Measurements from ENCODE around the gene ADAM30. TPM values are rescaled to one million over a fixed set of nuclear protein-coding genes. Genes with fewer than 3 reads are reported as not detected.

ADAM30 gene
- total RNA-seq: not detected
- total RNA-seq: 0 reads per million in 2 donors

DNA sequence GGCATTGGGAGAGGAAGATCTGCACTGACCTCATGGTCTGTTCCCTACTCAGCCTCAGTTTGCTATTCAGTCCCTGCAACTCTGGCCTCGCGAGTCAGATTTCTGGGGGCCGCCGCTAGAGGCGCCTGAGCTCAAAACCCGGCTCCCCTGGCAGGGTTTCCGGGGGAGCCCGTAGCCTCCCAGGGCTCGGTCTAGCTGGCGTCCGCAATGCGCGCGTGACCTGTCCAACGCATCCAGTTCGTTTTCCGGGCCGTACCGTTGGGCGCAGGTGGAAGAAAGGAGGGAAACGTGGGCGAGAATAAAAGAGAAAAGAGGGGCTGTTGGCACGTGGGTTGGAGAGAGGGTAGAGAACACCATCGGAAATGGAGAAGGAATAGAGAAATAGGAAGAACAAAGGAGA lies at the start of gene ADAM30:
TSS of gene ADAM30 (minus strand) at position 213 of the 400 bp plus-strand sequence. CDS start at position 34, 179 bp downstream.
- H3K36me3 Mint-ChIP-seq (ENCODE audit: low read depth): no peaks in the 10 kb centered on the region
- DNase-seq (no peak), ATAC-seq (no peak)
- no peak within 1 kb of the TSS for H3K4me3 Mint-ChIP-seq
- no peak within 1 kb of the TSS for H3K27ac Mint-ChIP-seq
- peaks cover 6% of the 10 kb centered on the region for H3K27me3 Mint-ChIP-seq
- no peaks in the 10 kb centered on the region for H3K9me3 ChIP-seq (ENCODE audit: control insufficient read depth, low read length, poor library complexity, severe bottlenecking)
- H3K4me1 Mint-ChIP-seq: peaks cover 13% of the 10 kb centered on the region

DNA sequence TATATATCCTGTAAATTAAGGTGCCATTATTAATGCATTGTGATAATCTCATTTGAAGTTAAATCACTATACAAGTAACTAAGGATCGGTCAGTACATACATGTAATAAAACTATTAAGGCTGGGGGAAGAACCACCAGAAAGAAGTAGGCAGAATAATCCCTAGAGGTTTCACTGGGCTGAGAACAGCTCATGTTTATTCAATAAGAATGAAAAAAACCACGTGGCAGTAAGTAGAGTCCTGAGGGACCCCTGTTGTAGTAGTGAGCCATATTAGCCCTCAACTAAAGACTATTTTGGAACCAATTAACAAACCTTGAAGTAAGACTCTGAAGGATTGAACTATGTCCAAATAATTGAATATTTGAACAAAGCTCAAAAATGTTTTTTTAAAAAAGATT lies 46.9 kb upstream of the ADAM30 start:
- H3K36me3 Mint-ChIP-seq (ENCODE audit: low read depth): peaks cover 2% of the 10 kb centered on the region
- peaks cover 2% of the 10 kb centered on the region for H3K4me1 Mint-ChIP-seq
- ATAC-seq (no peak), DNase-seq (no peak)
- H3K27ac Mint-ChIP-seq: no peak overlapping the region
- H3K4me3 Mint-ChIP-seq: no peak overlapping the region
- H3K9me3 ChIP-seq (ENCODE audit: control insufficient read depth, low read length, poor library complexity, severe bottlenecking): no peaks in the 10 kb centered on the region
- no peaks in the 10 kb centered on the region for H3K27me3 Mint-ChIP-seq

DNA sequence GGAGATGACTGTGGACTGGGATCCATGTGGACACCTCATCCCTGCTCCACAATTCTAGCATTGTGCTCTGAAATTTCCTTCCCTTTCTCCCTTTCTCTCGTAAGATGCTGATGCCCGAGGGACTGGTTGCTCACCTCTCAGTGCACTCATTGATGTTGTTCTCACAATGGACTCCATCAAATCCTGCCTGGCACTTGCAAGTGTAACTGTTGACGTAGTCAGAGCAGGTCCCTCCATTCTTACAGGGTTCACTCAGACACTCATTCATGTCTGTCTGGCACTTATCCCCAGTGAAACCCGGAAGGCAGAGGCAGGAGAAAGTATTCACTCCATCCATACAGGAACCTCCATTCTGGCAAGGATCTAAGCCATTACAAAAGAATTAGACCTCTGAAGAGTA lies 45.1 kb upstream of the ADAM30 start:
- ATAC-seq (no peak), DNase-seq (no peak)
- Mint-ChIP-seq H3K4me1 (peaks cover 2% of the 10 kb centered on the region), H3K4me3 (no peak overlapping the region), H3K36me3 (ENCODE audit: low read depth) (peaks cover 7% of the 10 kb centered on the region), H3K27me3 (no peaks in the 10 kb centered on the region), H3K27ac (peak overlapping the region; percentile 51)
- H3K9me3 ChIP-seq (ENCODE audit: control insufficient read depth, low read length, poor library complexity, severe bottlenecking): no peaks in the 10 kb centered on the region

DNA sequence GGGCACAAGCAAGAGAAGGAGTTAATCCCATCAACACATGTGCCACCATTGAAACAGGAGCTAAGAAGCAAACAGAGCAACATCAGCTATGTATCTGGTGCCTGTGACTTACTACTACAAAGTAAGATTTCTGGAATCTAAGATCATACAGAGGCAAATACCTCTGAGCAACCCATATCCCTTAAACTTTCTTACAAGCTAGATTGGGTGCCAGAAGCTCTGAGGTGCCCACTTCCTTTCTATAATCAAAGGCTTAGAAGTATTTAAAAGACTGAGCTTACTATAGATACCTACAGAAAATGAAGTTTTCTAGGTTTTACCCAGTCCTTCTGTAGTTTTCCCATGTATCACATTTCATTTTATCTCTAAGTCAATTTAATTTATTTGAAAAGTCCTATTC lies 44.4 kb upstream of the ADAM30 start:
- Mint-ChIP-seq H3K27ac (no peak overlapping the region), H3K4me1 (peaks cover under 1% of the 10 kb centered on the region), H3K27me3 (no peaks in the 10 kb centered on the region), H3K36me3 (ENCODE audit: low read depth) (peaks cover 8% of the 10 kb centered on the region), H3K4me3 (no peak overlapping the region)
- ATAC-seq: no peak
- no peaks in the 10 kb centered on the region for H3K9me3 ChIP-seq (ENCODE audit: control insufficient read depth, low read length, poor library complexity, severe bottlenecking)
- DNase-seq: no peak

DNA sequence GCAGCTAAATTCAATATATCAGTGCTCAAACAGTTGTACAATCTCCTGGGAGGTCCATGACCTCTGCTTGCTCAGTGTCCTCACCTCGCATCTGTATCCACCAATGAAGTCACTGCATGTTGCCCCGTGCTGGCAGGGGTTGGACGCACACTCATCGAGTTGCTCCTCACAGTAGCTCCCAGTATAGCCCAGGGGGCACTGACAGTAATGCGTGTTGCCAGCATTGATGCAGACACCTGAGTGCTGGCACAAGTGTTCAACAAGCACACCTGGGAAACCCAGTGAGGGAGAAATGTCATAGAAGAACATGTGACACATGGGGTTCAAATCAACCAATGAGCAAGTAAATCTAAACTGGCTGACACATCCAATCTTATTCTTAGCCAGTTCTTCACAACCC lies 40.9 kb upstream of the ADAM30 start:
- no peak overlapping the region for H3K27ac Mint-ChIP-seq
- ATAC-seq (no peak), DNase-seq (no peak)
- no peaks in the 10 kb centered on the region for H3K9me3 ChIP-seq (ENCODE audit: control insufficient read depth, low read length, poor library complexity, severe bottlenecking)
- H3K36me3 Mint-ChIP-seq (ENCODE audit: low read depth): peaks cover 20% of the 10 kb centered on the region
- no peaks in the 10 kb centered on the region for H3K4me1 Mint-ChIP-seq
- no peak overlapping the region for H3K4me3 Mint-ChIP-seq
- no peaks in the 10 kb centered on the region for H3K27me3 Mint-ChIP-seq

DNA sequence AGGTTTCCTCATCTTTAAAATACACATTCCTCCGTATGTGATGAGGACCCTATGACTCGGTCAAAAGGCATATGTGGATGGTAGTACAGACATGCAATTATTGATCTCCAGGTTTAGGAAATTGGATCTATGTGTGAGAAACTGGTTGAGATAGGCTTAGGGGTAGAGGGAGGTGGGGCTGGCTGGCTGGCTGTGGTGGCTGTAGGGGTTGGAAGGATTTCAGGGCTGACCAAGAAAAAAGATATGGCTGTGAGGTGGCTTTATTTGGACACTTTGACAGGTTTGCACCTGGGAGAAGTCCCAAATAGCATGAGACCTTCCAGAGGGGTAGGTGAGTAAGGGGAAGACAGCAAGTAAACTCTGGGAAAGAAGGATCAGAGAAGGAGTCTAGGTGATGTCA lies 39.6 kb upstream of the ADAM30 start:
- no peak for DNase-seq
- Mint-ChIP-seq H3K4me3 (no peak overlapping the region), H3K27me3 (no peaks in the 10 kb centered on the region), H3K36me3 (ENCODE audit: low read depth) (peaks cover 20% of the 10 kb centered on the region), H3K27ac (no peak overlapping the region), H3K4me1 (no peaks in the 10 kb centered on the region)
- no peaks in the 10 kb centered on the region for H3K9me3 ChIP-seq (ENCODE audit: control insufficient read depth, low read length, poor library complexity, severe bottlenecking)
- ATAC-seq: no peak

DNA sequence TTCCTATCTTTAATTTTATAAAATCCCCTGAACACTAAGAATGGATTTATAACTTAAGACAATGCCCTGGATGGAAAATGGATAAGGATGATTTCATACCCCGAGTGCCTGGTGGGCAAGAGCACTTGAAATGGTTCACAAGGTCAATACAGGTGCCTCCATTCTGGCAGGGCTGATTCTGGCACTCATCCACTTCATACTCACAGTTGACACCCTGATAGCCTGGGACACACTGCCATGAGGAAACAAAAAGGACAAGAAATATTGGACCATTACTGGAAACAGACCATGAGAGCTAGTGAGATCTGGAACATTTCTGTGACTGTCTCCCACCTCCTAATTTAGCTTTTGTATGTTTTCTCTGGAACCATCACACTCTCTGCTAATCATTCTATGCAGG lies 39.1 kb upstream of the ADAM30 start:
- DNase-seq: no peak
- H3K9me3 ChIP-seq (ENCODE audit: control insufficient read depth, low read length, poor library complexity, severe bottlenecking): no peaks in the 10 kb centered on the region
- no peak for ATAC-seq
- Mint-ChIP-seq H3K27me3 (no peaks in the 10 kb centered on the region), H3K36me3 (ENCODE audit: low read depth) (peaks cover 20% of the 10 kb centered on the region), H3K4me3 (no peak overlapping the region), H3K27ac (no peak overlapping the region), H3K4me1 (no peaks in the 10 kb centered on the region)

DNA sequence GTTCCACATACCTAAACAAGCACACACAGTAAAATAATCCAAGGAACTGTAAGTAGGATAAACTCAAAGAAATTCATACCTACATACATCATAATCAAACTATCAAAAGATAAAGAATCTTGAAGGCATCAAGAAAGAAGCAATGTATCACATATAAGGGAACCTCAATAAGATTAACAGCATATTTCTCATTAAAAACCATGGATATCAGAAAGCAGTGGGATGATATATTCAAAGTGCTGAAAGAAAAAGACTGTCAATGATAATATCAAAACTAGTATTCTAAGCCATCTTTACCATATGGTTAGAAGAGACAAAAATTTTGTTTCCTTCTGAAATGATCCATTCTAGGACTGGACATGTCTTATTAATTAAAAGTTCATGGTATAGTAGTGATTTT lies 37.1 kb upstream of the ADAM30 start:
- no peak for ATAC-seq
- H3K27me3 Mint-ChIP-seq: no peaks in the 10 kb centered on the region
- no peak for DNase-seq
- H3K4me1 Mint-ChIP-seq: no peaks in the 10 kb centered on the region
- H3K4me3 Mint-ChIP-seq: no peak overlapping the region
- H3K36me3 Mint-ChIP-seq (ENCODE audit: low read depth): peaks cover 20% of the 10 kb centered on the region
- H3K27ac Mint-ChIP-seq: no peak overlapping the region
- H3K9me3 ChIP-seq (ENCODE audit: control insufficient read depth, low read length, poor library complexity, severe bottlenecking): no peaks in the 10 kb centered on the region

DNA sequence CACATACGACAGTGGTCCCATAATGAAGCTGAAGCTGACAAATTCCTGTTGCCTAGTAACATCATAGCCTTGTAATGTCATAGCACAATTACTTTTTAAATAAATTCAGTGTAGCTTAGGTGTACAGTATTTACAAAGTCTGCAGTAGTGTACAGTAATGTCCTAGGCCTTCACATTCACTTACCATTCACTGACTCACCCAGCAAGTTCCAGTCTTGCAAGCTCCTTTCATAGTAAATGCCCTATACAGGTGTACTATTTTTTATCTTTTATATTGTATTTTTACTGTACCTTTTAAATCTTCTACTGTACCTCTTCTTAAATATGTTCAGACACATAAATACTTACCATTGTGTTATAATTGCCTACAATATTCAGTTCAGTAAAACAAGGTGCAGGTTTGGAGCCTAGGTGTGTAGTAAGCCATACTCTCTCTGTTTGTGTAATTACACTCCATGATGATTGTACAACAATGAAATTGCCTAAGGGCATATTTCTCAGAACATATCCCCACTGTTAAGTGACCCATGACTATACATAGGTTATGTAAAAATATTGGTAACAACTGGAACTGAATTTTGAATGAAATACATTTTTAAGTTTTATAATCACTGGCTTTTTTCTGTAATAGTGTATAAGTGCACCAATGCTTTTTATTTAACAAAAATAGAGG lies 33.5 kb upstream of the ADAM30 start:
- Mint-ChIP-seq H3K27me3 (no peaks in the 10 kb centered on the region), H3K36me3 (ENCODE audit: low read depth) (peaks cover 7% of the 10 kb centered on the region), H3K27ac (no peak overlapping the region), H3K4me3 (no peak overlapping the region), H3K4me1 (no peaks in the 10 kb centered on the region)
- DNase-seq: no peak
- no peaks in the 10 kb centered on the region for H3K9me3 ChIP-seq (ENCODE audit: control insufficient read depth, low read length, poor library complexity, severe bottlenecking)
- ATAC-seq: no peak

DNA sequence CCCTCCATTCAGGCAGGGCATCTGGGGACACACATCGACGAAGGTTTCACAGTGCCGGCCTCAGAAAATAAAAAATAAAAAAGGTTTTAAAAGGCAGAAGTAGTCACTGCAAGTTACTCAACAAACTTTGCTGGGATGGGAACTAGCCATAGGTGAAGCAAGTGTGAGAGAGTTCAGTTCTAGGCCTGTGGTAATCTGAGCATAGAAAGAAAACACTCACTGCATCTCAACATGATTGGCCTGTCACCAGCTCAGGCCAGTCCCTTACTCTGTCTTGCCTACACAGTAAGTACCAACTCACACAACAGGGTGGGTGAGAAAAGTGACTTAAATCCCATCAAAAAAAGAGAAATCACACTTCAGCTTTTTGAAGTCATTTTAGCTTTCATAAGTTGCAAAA lies 30.2 kb upstream of the ADAM30 start:
- H3K4me3 Mint-ChIP-seq: no peak overlapping the region
- ATAC-seq: no peak
- no peaks in the 10 kb centered on the region for H3K27me3 Mint-ChIP-seq
- H3K27ac Mint-ChIP-seq: peak overlapping the region; percentile 29
- H3K9me3 ChIP-seq (ENCODE audit: control insufficient read depth, low read length, poor library complexity, severe bottlenecking): no peaks in the 10 kb centered on the region
- DNase-seq: no peak
- no peaks in the 10 kb centered on the region for H3K4me1 Mint-ChIP-seq
- peaks cover 8% of the 10 kb centered on the region for H3K36me3 Mint-ChIP-seq (ENCODE audit: low read depth)

DNA sequence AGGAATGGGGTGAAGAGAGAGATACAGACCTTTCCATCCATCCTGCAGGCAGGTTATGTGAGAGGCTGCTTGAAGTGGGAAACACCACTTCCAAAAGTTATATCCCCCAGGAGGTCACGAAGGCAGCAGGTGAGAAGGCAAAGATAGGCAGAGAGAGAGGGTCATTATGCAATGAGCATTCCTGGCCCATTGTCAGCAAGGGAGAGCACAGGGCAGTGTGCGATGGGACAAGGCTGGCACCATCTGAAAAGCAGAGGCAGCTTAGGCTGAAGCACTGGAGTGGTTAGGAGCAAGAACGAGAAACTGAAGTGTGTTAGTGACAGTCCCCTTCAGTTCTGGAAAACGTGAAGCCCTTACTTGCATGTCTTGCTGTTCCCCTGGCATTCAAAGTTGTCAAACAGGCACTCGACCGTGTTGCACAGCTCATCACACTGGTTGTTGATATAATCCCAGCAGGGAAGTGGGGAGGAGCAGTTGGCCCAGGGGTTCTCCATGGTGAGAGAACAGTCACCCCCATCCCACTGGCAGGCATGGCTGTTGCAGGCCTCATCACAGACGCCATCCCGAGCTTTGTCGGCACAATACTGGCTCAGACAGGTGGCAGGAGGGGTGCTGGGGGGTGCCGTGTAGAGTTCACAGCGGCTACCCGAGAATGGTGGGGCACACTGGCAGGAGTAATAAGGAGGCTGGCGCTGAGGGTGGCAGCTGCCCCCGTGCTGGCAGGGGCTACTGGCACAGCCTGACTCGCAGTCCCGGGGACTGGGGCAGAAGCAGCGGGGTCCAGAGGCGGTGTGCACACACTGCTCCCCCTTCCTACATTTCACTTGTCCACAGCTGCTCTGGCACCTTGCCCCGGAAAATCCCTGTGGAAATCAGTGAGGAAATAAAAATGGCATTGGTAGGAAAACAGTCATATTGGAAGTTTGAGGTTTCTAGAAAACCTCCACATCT lies 28.9 kb upstream of the ADAM30 start:
- Mint-ChIP-seq H3K27me3 (no peaks in the 10 kb centered on the region), H3K4me1 (no peaks in the 10 kb centered on the region), H3K27ac (no peak overlapping the region), H3K36me3 (ENCODE audit: low read depth) (peaks cover 12% of the 10 kb centered on the region), H3K4me3 (no peak overlapping the region)
- no peaks in the 10 kb centered on the region for H3K9me3 ChIP-seq (ENCODE audit: control insufficient read depth, low read length, poor library complexity, severe bottlenecking)
- ATAC-seq (no peak), DNase-seq (no peak)

DNA sequence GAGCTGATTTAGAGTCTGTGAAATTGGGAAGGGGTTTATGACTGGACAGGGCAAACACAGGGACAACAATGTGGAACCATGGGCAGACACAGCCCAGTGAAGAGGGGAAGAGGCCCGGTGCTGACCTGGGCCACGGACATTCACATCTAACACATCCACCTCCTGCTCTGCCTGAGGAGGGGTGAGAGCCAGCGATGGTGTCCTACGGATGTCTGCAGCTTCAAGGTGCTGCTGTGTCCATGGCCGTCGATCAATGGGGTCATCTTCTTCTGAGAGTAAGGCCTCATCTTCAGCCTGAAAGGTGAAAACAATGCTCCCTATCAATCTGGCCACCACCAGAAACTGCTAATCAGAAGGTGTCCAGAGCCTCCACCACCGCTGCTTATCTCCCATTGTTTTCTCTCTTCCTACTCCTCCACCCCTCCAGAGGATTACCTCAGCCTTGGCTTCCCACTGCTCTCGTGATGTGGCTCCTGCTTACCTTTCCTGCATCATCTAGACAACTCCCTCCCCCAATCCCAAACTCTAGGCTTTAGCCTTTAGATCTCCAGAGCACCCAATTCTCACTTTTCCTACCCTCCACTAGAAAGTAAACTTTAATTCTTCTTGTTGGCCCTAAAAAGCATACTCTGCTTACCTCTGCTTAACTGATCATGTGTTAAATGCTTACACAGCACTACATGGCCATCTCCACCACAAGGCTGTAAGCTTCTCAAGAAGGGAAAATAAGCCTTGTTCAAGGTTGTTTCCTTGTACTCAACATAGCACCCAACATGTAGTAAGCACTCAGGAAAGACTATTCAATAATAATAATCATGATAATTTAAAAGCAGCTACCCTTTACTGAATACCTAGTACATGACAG lies 24.0 kb upstream of the ADAM30 start:
- ATAC-seq (no peak), DNase-seq (no peak)
- H3K27ac Mint-ChIP-seq: peak overlapping the region; percentile 27
- H3K9me3 ChIP-seq (ENCODE audit: control insufficient read depth, low read length, poor library complexity, severe bottlenecking): no peaks in the 10 kb centered on the region
- H3K4me1 Mint-ChIP-seq: peaks cover 2% of the 10 kb centered on the region
- H3K36me3 Mint-ChIP-seq (ENCODE audit: low read depth): peaks cover 40% of the 10 kb centered on the region
- H3K4me3 Mint-ChIP-seq: no peak overlapping the region
- no peaks in the 10 kb centered on the region for H3K27me3 Mint-ChIP-seq

DNA sequence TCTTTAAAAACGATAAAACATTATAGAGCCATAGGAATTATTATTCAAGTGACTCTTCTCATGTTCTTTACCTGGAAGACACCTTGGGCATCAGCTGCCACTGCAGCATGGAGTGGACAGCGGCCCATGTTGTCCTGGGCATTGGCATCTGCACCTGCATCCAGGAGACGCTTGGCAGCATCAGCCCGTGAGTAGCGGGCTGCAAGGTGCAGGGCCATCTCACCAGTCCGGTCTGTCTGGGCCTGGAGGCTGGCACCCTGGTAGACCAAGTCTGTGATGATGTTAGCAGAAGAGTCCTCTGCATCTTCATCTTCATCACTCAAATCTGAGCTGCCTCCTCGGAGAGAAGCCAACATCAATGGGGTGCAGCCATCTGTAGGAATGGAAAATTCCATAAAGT lies 22.9 kb upstream of the ADAM30 start:
- Mint-ChIP-seq H3K4me3 (no peak overlapping the region), H3K27me3 (no peaks in the 10 kb centered on the region), H3K4me1 (peaks cover 2% of the 10 kb centered on the region), H3K27ac (no peak overlapping the region), H3K36me3 (ENCODE audit: low read depth) (peaks cover 43% of the 10 kb centered on the region)
- no peak for DNase-seq
- no peaks in the 10 kb centered on the region for H3K9me3 ChIP-seq (ENCODE audit: control insufficient read depth, low read length, poor library complexity, severe bottlenecking)
- ATAC-seq: no peak

Data from T-helper 17 cell (primary cell).